ENCODE data around the gene ZNF660.

The ZNF660 gene

GRCh38 chr3:44601749-44602148 lies 17.0 kb downstream of the ZNF660 start:
- no peak overlapping the region for H3K4me3 ChIP-seq (ENCODE audit: low read depth, low read length)
- DNase-seq (ENCODE audit: low read depth) = no peak
- TF ChIP-seq CTCF (IDR thresholded peaks at IDR 0.05; ENCODE audit: low read depth, low read length, missing control alignments) = no peak

- TF ChIP-seq CTCF (IDR thresholded peaks at IDR 0.05; ENCODE audit: low read depth, low read length, missing control alignments) = no peak
- DNase-seq (ENCODE audit: low read depth) = no peak
- H3K4me3 ChIP-seq (ENCODE audit: low read depth, low read length) = no peak overlapping the region
These were observed 27.9 kb downstream of the ZNF660 start for GRCh38 chr3:44612678-44613077.

- H3K4me3 ChIP-seq (ENCODE audit: low read depth, low read length) = peak within 1 kb of the TSS; percentile 71
- no peak for TF ChIP-seq CTCF (IDR thresholded peaks at IDR 0.05; ENCODE audit: low read depth, low read length, missing control alignments)
- peak; percentile 41 for DNase-seq (ENCODE audit: low read depth)
These were observed 40.2 kb downstream of the ZNF660 start, which contains the start of gene ZNF197 for GRCh38 chr3:44624749-44625480. Gene ZNF197 (plus strand): TSS chr3:44625036. CDS start chr3:44629155, 4,119 bp downstream.

- no peak overlapping the region for H3K4me3 ChIP-seq (ENCODE audit: low read depth, low read length)
- DNase-seq (ENCODE audit: low read depth) = no peak
- TF ChIP-seq CTCF (IDR thresholded peaks at IDR 0.05; ENCODE audit: low read depth, low read length, missing control alignments) = no peak
These were observed 44.0 kb downstream of the ZNF660 start for GRCh38 chr3:44628716-44629115.

GRCh38 chr3:44632193-44632592 lies 47.4 kb downstream of the ZNF660 start:
- TF ChIP-seq CTCF (IDR thresholded peaks at IDR 0.05; ENCODE audit: low read depth, low read length, missing control alignments) = no peak
- no peak overlapping the region for H3K4me3 ChIP-seq (ENCODE audit: low read depth, low read length)
- DNase-seq (ENCODE audit: low read depth) = no peak

GRCh38 chr3:44642337-44642736 lies 57.6 kb downstream of the ZNF660 start:
- H3K4me3 ChIP-seq (ENCODE audit: low read depth, low read length) = no peak overlapping the region
- TF ChIP-seq CTCF (IDR thresholded peaks at IDR 0.05; ENCODE audit: low read depth, low read length, missing control alignments) = no peak
- no peak for DNase-seq (ENCODE audit: low read depth)

- H3K4me3 ChIP-seq (ENCODE audit: low read depth, low read length) = no peak overlapping the region
- DNase-seq (ENCODE audit: low read depth) = no peak
- TF ChIP-seq CTCF (IDR thresholded peaks at IDR 0.05; ENCODE audit: low read depth, low read length, missing control alignments) = no peak
These were observed 58.3 kb downstream of the ZNF660 start for GRCh38 chr3:44643024-44643423.

Measured in GM12864 (cell line).